PC-9 (cell line): ENCODE data around the gene GPATCH3. TPM values are rescaled to one million over a fixed set of nuclear protein-coding genes. Genes with fewer than 3 reads are reported as not detected.
A peak's percentile ranks its signal among the peaks of the same experiment; 100 is the strongest.

Experiments used
- BruUV-seq: library from RNA; stranded (reverse); fragments of 400-500 nt; replicated peaks from 2 replicates; lab custom pipeline; 2021; lab: Mats Ljungman, UMichigan
- CTCF ChIA-PET: fragments of 300-600 bp; sonication (Branson Sonifier 250); formaldehyde crosslinking; loops from one replicate; lab custom pipeline; 2022; ENCODE audit warnings: antibody characterized with exemption; lab: Charles Lee
- POLR2A ChIA-PET: fragments of 300-600 bp; sonication (Branson Sonifier 250); formaldehyde crosslinking; loops from one replicate; lab custom pipeline; 2022; ENCODE audit warnings: antibody characterized with exemption; ENCODE audit not compliant: unreplicated experiment; lab: Charles Lee
- DNase-seq, 2 experiments: peaks; one replicate each; pipeline versions ENCODE4 v3.0.0 to v3.0.0-alpha.2; 2015 to 2022; ENCODE audit warnings: mixed read lengths in 1 of 2
- H2AFZ ChIP-seq: fragments of 200-600 bp; sonication (generic); 2 replicates; pipeline ENCODE4 v1.8.1; 2017; ENCODE audit warnings: antibody characterized with exemption
- H3F3A ChIP-seq: fragments of 200-600 bp; sonication (generic); 2 replicates; pipeline ENCODE4 v1.8.1; 2017; ENCODE audit warnings: antibody characterized with exemption, mild to moderate bottlenecking, low read depth; ENCODE audit not compliant: insufficient read depth
- H3K27ac ChIP-seq: fragments of 200-600 bp; sonication (generic); 2 replicates; pipeline ENCODE4 v1.6.1; 2016; ENCODE audit warnings: mixed run types
- H3K27me3 ChIP-seq: fragments of 200-600 bp; sonication (generic); 2 replicates; pipeline ENCODE4 v1.6.1; 2016; ENCODE audit warnings: low read depth, mixed run types; ENCODE audit not compliant: insufficient read depth
- H3K36me3 ChIP-seq: fragments of 200-600 bp; sonication (generic); 2 replicates; pipeline ENCODE4 v1.6.1; 2016; ENCODE audit warnings: low read depth, mixed run types
- H3K4me1 ChIP-seq: fragments of 200-600 bp; sonication (generic); replicated peaks from 2 replicates; pipeline ENCODE4 v1.6.1; 2016; ENCODE audit warnings: mixed run types; ENCODE audit not compliant: insufficient read depth
- H3K4me2 ChIP-seq: fragments of 200-600 bp; sonication (generic); 2 replicates; pipeline ENCODE4 v1.6.1; 2017; ENCODE audit warnings: mixed run types
- H3K4me3 ChIP-seq: fragments of 200-600 bp; sonication (generic); 2 replicates; pipeline ENCODE4 v1.6.1; 2016; ENCODE audit warnings: mixed run types
- H3K79me2 ChIP-seq: fragments of 200-600 bp; sonication (generic); 2 replicates; pipeline ENCODE4 v1.6.1; 2017; ENCODE audit warnings: low read depth, mixed run types
- H3K9me2 ChIP-seq: fragments of 200-600 bp; sonication (generic); 2 replicates; pipeline ENCODE4 v1.8.1; 2017; ENCODE audit warnings: mild to moderate bottlenecking; ENCODE audit not compliant: insufficient read depth
- H3K9me3 ChIP-seq: fragments of 200-600 bp; sonication (generic); 2 replicates; pipeline ENCODE4 v1.8.1; 2016; ENCODE audit warnings: low read depth; ENCODE audit not compliant: insufficient read depth
- H4K20me1 ChIP-seq: fragments of 200-600 bp; sonication (generic); 2 replicates; pipeline ENCODE4 v1.8.1; 2017; ENCODE audit not compliant: insufficient read depth
- EZH2 ChIP-seq: fragments of 200-600 bp; sonication (generic); IDR thresholded peaks from 2 replicates; pipeline ENCODE4 v1.8.0; 2017; ENCODE audit warnings: antibody characterized with exemption, low read depth
- intact Hi-C: fragments of 100-400 bp; cut with micrococcal nuclease; formaldehyde crosslinking; loops from one replicate; pipeline ENCODE4 v1.10.0; 2022; ENCODE audit not compliant: unreplicated experiment
- total RNA-seq: library from RNA; stranded (reverse); gene quantifications from 2 replicates; pipeline ENCODE4 v1.2.3, GENCODE V29; 2021
- TF ChIP-seq, protein P1 (sequence below): fragments of 200-600 bp; sonication (generic); conservative IDR thresholded peaks from 2 replicates; pipeline ENCODE4 v1.6.1; 2017; ENCODE audit warnings: mixed run types, antibody characterized with exemption, mild to moderate bottlenecking, moderate library complexity

GPATCH3 gene
- total RNA-seq, 1 experiment from 2014 or later = 13.1 TPM

DNA sequence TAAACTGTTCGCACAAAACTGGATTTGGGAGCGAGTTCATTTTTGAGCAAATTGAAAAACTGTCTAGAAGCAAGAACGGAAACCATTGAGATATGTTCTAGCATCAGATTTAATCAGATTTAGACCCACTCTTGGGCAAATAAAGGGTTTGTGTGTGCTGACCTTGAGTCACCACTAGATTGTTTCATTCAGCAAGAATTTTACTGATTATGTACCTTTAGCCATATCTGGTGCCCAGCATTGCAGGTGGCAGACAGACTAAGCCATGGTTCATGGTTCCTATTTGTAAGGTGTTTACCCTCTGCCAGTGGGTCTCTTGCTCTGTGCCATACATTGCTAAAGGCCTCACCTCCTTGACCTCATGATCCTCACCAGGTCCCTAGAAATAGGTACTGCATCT is 22.6 kb upstream of the GPATCH3 start:
- H3K9me3 ChIP-seq = no peaks in the 10 kb centered on the region
- H3K4me1 ChIP-seq = peaks cover 12% of the 10 kb centered on the region
- ChIA-PET POLR2A (no interaction called here), CTCF (no interaction called here)
- DNase-seq = peak in 1 of 2 experiments; percentile 52
- TF ChIP-seq, protein P1, sequence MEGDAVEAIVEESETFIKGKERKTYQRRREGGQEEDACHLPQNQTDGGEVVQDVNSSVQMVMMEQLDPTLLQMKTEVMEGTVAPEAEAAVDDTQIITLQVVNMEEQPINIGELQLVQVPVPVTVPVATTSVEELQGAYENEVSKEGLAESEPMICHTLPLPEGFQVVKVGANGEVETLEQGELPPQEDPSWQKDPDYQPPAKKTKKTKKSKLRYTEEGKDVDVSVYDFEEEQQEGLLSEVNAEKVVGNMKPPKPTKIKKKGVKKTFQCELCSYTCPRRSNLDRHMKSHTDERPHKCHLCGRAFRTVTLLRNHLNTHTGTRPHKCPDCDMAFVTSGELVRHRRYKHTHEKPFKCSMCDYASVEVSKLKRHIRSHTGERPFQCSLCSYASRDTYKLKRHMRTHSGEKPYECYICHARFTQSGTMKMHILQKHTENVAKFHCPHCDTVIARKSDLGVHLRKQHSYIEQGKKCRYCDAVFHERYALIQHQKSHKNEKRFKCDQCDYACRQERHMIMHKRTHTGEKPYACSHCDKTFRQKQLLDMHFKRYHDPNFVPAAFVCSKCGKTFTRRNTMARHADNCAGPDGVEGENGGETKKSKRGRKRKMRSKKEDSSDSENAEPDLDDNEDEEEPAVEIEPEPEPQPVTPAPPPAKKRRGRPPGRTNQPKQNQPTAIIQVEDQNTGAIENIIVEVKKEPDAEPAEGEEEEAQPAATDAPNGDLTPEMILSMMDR = no peak
- no peak for TF ChIP-seq EZH2
- no TSS peak for BruUV-seq
- intact Hi-C loops = no loop called here
- H2AFZ ChIP-seq = no peak overlapping the region
- no peaks in the 10 kb centered on the region for H3K27me3 ChIP-seq
- H3K4me3 ChIP-seq = peak overlapping the region; percentile 73; the same call in 1 of the 2 replicates
- H3F3A ChIP-seq = no peaks in the 10 kb centered on the region
- peaks cover 14% of the 10 kb centered on the region; the same call in 1 of the 2 replicates for H3K36me3 ChIP-seq
- H4K20me1 ChIP-seq = peaks cover 20% of the 10 kb centered on the region
- peak overlapping the region; percentile 82 for H3K4me2 ChIP-seq
- H3K9me2 ChIP-seq = no peaks in the 10 kb centered on the region
- no peak overlapping the region for H3K27ac ChIP-seq
- peaks cover 42% of the 10 kb centered on the region for H3K79me2 ChIP-seq

DNA sequence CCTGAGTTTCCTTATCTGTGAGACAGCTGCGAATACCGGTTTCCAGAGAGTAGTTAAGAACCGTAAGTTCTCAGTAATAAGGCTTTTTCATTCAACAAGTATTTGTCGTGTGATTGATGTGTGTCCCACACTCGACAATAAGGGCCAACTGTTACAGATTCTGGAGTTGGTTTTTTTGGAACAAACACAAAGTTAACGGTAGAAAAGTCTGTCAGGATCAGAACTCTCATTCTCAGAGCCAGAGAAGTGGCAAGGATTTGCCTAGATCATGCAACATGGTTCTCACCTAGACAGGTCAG is 22.1 kb upstream of the GPATCH3 start:
- intact Hi-C loops = no loop called here
- Histone ChIP-seq H3F3A (no peaks in the 10 kb centered on the region), H3K9me3 (no peaks in the 10 kb centered on the region), H3K4me2 (peak overlapping the region; percentile 82), H2AFZ (no peak overlapping the region; the same call in 1 of the 2 replicates), H3K4me1 (peaks cover 12% of the 10 kb centered on the region), H3K27ac (peak overlapping the region; percentile 53; the same call in 1 of the 2 replicates), H3K27me3 (no peaks in the 10 kb centered on the region), H3K4me3 (peak overlapping the region; percentile 73), H4K20me1 (peaks cover 20% of the 10 kb centered on the region), H3K36me3 (peaks cover 14% of the 10 kb centered on the region; the same call in 1 of the 2 replicates), H3K79me2 (peaks cover 42% of the 10 kb centered on the region), H3K9me2 (no peaks in the 10 kb centered on the region)
- TF ChIP-seq, protein P1 = no peak
- no peak for TF ChIP-seq EZH2
- ChIA-PET POLR2A (no interaction called here), CTCF (no interaction called here)
- no peak for DNase-seq
- TSS peak; percentile 57 for BruUV-seq

DNA sequence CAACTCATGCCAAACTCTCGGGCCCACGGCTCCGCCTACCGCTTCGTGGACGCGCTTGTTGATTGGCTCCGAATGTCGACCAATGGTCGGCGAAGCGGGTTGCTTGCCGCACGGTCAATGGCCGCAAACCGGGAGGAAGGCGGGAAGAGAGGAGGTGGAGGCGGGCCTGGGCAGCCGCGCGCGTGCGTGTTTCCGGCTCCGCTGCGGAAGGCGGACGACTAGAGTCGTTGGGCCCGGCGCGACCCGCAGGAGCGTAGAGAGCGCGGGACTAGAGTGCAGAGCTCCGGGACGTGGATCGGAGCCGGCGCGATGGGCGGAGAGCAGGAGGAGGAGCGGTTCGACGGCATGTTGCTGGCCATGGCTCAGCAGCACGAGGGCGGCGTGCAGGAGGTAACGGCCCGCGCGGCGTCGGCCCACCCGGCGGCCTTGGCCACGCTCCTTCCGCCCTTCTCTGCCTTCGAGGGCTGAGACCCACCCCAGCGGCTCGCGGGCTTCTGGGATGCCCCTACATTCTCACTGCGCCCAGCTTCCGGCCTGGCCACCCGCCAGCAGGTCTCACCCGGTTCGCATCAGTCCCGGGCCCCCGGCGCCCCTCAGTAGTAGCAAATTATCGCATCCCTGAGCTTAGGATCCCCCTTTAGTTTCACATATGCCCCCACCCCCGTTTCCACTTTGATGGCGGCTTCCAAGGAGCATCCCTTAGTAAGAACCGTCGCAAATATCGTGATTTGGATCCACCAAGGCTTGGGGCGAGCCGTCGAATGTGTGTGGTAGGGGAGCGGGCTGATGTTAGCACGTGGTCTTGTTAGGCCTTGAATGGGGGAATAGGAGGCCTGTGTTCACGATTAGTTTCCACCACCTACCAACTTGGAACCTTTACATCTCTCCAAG is 21.5 kb upstream of the GPATCH3 start, which contains the start of gene NUDC:
NUDC (plus strand) TSS at position 204 of the 891 bp plus-strand sequence; CDS start at position 310, 106 bp downstream.
- Histone ChIP-seq H3K4me3 (peak within 1 kb of the TSS; percentile 73), H3K79me2 (peaks cover 40% of the 10 kb centered on the region), H3K9me2 (no peaks in the 10 kb centered on the region), H4K20me1 (peaks cover 20% of the 10 kb centered on the region), H3F3A (no peaks in the 10 kb centered on the region), H3K36me3 (peaks cover 14% of the 10 kb centered on the region; the same call in 1 of the 2 replicates), H3K4me1 (peaks cover 12% of the 10 kb centered on the region), H2AFZ (peak within 1 kb of the TSS; percentile 77), H3K9me3 (no peaks in the 10 kb centered on the region), H3K4me2 (peak within 1 kb of the TSS; percentile 82), H3K27me3 (no peaks in the 10 kb centered on the region), H3K27ac (peak within 1 kb of the TSS; percentile 53)
- CTCF ChIA-PET = interaction anchor here (0.5 kb wide), 1 partner anchor 960 kb away, joined by 5 read pairs; no protein-coding TSS in a partner anchor
- POLR2A ChIA-PET = interaction anchor here (0.6 kb wide), 2 partner anchors 220 to 278 kb away, joined by 4 to 13 read pairs; no protein-coding TSS in a partner anchor
- DNase-seq = peak; percentile 85 to 94
- intact Hi-C loops = loop anchor here (2.0 kb wide), 2 partner anchors 21 to 31 kb away; partner anchors contain the start of genes GPATCH3 and GPN2
- no TSS peak for BruUV-seq
- TF ChIP-seq, protein P1 = no peak
- TF ChIP-seq EZH2 = no peak
